Activated CD4-positive, alpha-beta memory T cell treated with anti-CD3 and anti-CD28 coated beads for 36 hours (primary cell): ENCODE data around the gene ICE1. TPM values are rescaled to one million over a fixed set of nuclear protein-coding genes. Genes with fewer than 3 reads are reported as not detected.
"Not testable (repeated sequence)": the region's sequence is repeated elsewhere in the genome, so short reads cannot be mapped to it uniquely, and the experiment has no call there.

ENCODE experiments used
- CTCF ChIA-PET: fragments of 350-600 bp; sonication (Branson Sonifier 250); formaldehyde crosslinking; loops from one replicate; lab custom pipeline; 2021; ENCODE audit warnings: antibody characterized with exemption, inconsistent platforms; lab: Charles Lee
- POLR2A ChIA-PET: fragments of 350-600 bp; sonication (Branson Sonifier 250); formaldehyde crosslinking; loops from one replicate; lab custom pipeline; 2021; ENCODE audit warnings: antibody characterized with exemption; lab: Charles Lee
- DNase-seq: peaks from one replicate; pipeline ENCODE4 v3.0.0-alpha.2; 2020
- H3K27ac Mint-ChIP-seq: one replicate; pipeline ENCODE4 v1.8.0; 2021; ENCODE audit warnings: mixed read lengths
- H3K27me3 Mint-ChIP-seq: one replicate; pipeline ENCODE4 v1.8.0; 2021; ENCODE audit warnings: mixed read lengths
- H3K36me3 Mint-ChIP-seq: one replicate; pipeline ENCODE4 v1.8.0; 2021; ENCODE audit warnings: mixed read lengths
- H3K4me1 Mint-ChIP-seq: one replicate; pipeline ENCODE4 v1.8.0; 2021; ENCODE audit warnings: low read depth, mixed read lengths
- H3K4me3 Mint-ChIP-seq: one replicate; pipeline ENCODE4 v1.8.0; 2021; ENCODE audit warnings: mild to moderate bottlenecking, mixed read lengths
- H3K9me3 Mint-ChIP-seq: one replicate; pipeline ENCODE4 v1.8.0; 2021; ENCODE audit warnings: mixed read lengths
- intact Hi-C: fragments of 100-400 bp; cut with micrococcal nuclease; formaldehyde crosslinking; loops from one replicate; pipeline ENCODE4 v1.15.1; 2023
- total RNA-seq, 2 experiments: library from RNA; stranded (reverse); gene quantifications; one replicate each; pipeline ENCODE4 v1.2.3, GENCODE V29; 2021

The ICE1 gene
- total RNA-seq, 2 experiments from 2014 or later = 25.5 to 26.0 TPM

GRCh38 chr5:5483880-5484598 lies 61.6 kb downstream of the ICE1 start:
- no peaks in the 10 kb centered on the region for H3K9me3 Mint-ChIP-seq
- H3K4me1 Mint-ChIP-seq = peaks cover 20% of the 10 kb centered on the region
- no peak overlapping the region for H3K4me3 Mint-ChIP-seq
- no peaks in the 10 kb centered on the region for H3K27me3 Mint-ChIP-seq
- DNase-seq = no peak
- POLR2A ChIA-PET = no interaction called here
- intact Hi-C loops = no loop called here
- H3K27ac Mint-ChIP-seq = no peak overlapping the region
- peaks cover 19% of the 10 kb centered on the region for H3K36me3 Mint-ChIP-seq
- CTCF ChIA-PET = interaction anchor here (0.9 kb wide), 1 partner anchor 8 kb away, joined by 3 read pairs; no protein-coding TSS in a partner anchor

GRCh38 chr5:5486122-5486521 lies 63.6 kb downstream of the ICE1 start:
- DNase-seq = no peak
- no peaks in the 10 kb centered on the region for H3K9me3 Mint-ChIP-seq
- no peak overlapping the region for H3K4me3 Mint-ChIP-seq
- peaks cover 4% of the 10 kb centered on the region for H3K4me1 Mint-ChIP-seq
- H3K27me3 Mint-ChIP-seq = no peaks in the 10 kb centered on the region
- POLR2A ChIA-PET = no interaction called here
- H3K27ac Mint-ChIP-seq = no peak overlapping the region
- peaks cover 19% of the 10 kb centered on the region for H3K36me3 Mint-ChIP-seq
- CTCF ChIA-PET = no interaction called here
- intact Hi-C loops = no loop called here

- intact Hi-C loops = no loop called here
- ChIA-PET POLR2A (interaction anchor here (1.1 kb wide), 1 partner anchor 9 kb away, joined by 3 read pairs; no protein-coding TSS in a partner anchor), CTCF (interaction anchor here (0.9 kb wide), 1 partner anchor 14 kb away, joined by 3 read pairs; no protein-coding TSS in a partner anchor)
- no peak for DNase-seq
- peaks cover 8% of the 10 kb centered on the region for H3K4me1 Mint-ChIP-seq
- H3K36me3 Mint-ChIP-seq = peaks cover 17% of the 10 kb centered on the region
- H3K4me3 Mint-ChIP-seq = no peak overlapping the region
- no peaks in the 10 kb centered on the region for H3K9me3 Mint-ChIP-seq
- H3K27me3 Mint-ChIP-seq = no peaks in the 10 kb centered on the region
- no peak overlapping the region for H3K27ac Mint-ChIP-seq
These were observed 65.3 kb downstream of the ICE1 start for GRCh38 chr5:5487585-5488360.

GRCh38 chr5:5490774-5491347 lies 68.4 kb downstream of the ICE1 start:
- ChIA-PET CTCF (interaction anchor here (0.5 kb wide), 1 partner anchor 1580 kb away, joined by 3 read pairs; no protein-coding TSS in a partner anchor), POLR2A (no interaction called here)
- Mint-ChIP-seq H3K36me3 (peaks cover 14% of the 10 kb centered on the region), H3K9me3 (no peaks in the 10 kb centered on the region), H3K27me3 (no peaks in the 10 kb centered on the region), H3K4me1 (peaks cover 14% of the 10 kb centered on the region), H3K27ac (no peak overlapping the region), H3K4me3 (no peak overlapping the region)
- no peak for DNase-seq
- intact Hi-C loops = loop anchor here (5.0 to 10.0 kb wide), 2 partner anchors 204 to 1086 kb away; no protein-coding TSS in a partner anchor

- intact Hi-C loops = loop anchor here (2.0 to 10.0 kb wide), 3 partner anchors 70 to 1085 kb away; partner anchors contain the start of gene ICE1
- ChIA-PET POLR2A (no interaction called here), CTCF (interaction anchor here (0.6 to 1.0 kb wide), 5 partner anchors 8 to 631 kb away, joined by 3 to 4 read pairs (median 3); no protein-coding TSS in a partner anchor)
- peaks cover 10% of the 10 kb centered on the region for H3K36me3 Mint-ChIP-seq
- H3K4me3 Mint-ChIP-seq = no peak overlapping the region
- H3K27me3 Mint-ChIP-seq = peaks cover 3% of the 10 kb centered on the region
- peak; percentile 40 for DNase-seq
- no peaks in the 10 kb centered on the region for H3K9me3 Mint-ChIP-seq
- H3K27ac Mint-ChIP-seq = no peak overlapping the region
- H3K4me1 Mint-ChIP-seq = peaks cover 14% of the 10 kb centered on the region
These were observed 69.8 kb downstream of the ICE1 start for GRCh38 chr5:5492087-5492933.

- H3K4me3 Mint-ChIP-seq, DNase-seq, H3K27ac Mint-ChIP-seq, POLR2A ChIA-PET, H3K9me3 Mint-ChIP-seq, CTCF ChIA-PET, H3K36me3 Mint-ChIP-seq, H3K27me3 Mint-ChIP-seq: not testable (repeated sequence)
- peaks cover 14% of the 10 kb centered on the region for H3K4me1 Mint-ChIP-seq
- intact Hi-C loops = loop anchor here (2.0 to 10.0 kb wide), 3 partner anchors 70 to 1084 kb away; partner anchors contain the start of gene ICE1
These were observed 70.4 kb downstream of the ICE1 start for GRCh38 chr5:5492934-5493271.

- Mint-ChIP-seq H3K27ac (no peak overlapping the region), H3K4me1 (peaks cover 14% of the 10 kb centered on the region), H3K9me3 (no peaks in the 10 kb centered on the region), H3K36me3 (peaks cover under 1% of the 10 kb centered on the region), H3K27me3 (peaks cover 11% of the 10 kb centered on the region), H3K4me3 (no peak overlapping the region)
- intact Hi-C loops = loop anchor here (5.0 to 10.0 kb wide), 2 partner anchors 200 to 1083 kb away; no protein-coding TSS in a partner anchor
- CTCF ChIA-PET = interaction anchor here (0.9 to 1.1 kb wide), 2 partner anchors 19 to 745 kb away, joined by 3 read pairs; no protein-coding TSS in a partner anchor
- DNase-seq = peak; percentile 84
- POLR2A ChIA-PET = no interaction called here
These were observed 72.3 kb downstream of the ICE1 start for GRCh38 chr5:5494489-5495402.

- peaks cover 18% of the 10 kb centered on the region for H3K27me3 Mint-ChIP-seq
- H3K36me3 Mint-ChIP-seq = no peaks in the 10 kb centered on the region
- ChIA-PET CTCF (interaction anchor here (0.7 to 1.2 kb wide), 2 partner anchors 185 to 438 kb away, joined by 3 read pairs; no protein-coding TSS in a partner anchor), POLR2A (no interaction called here)
- intact Hi-C loops = loop anchor here (10.0 kb wide), 1 partner anchor 198 kb away; no protein-coding TSS in a partner anchor
- H3K27ac Mint-ChIP-seq = no peak overlapping the region
- DNase-seq = peak; percentile 38
- H3K4me3 Mint-ChIP-seq = no peak overlapping the region
- peaks cover 11% of the 10 kb centered on the region for H3K4me1 Mint-ChIP-seq
- no peaks in the 10 kb centered on the region for H3K9me3 Mint-ChIP-seq
These were observed 74.8 kb downstream of the ICE1 start for GRCh38 chr5:5497152-5497788.

- H3K4me1 Mint-ChIP-seq = no peaks in the 10 kb centered on the region
- CTCF ChIA-PET = no interaction called here
- H3K27me3 Mint-ChIP-seq = peaks cover 32% of the 10 kb centered on the region
- POLR2A ChIA-PET = no interaction called here
- peaks cover 7% of the 10 kb centered on the region for H3K36me3 Mint-ChIP-seq
- intact Hi-C loops = loop anchor here (10.0 kb wide), 1 partner anchor 195 kb away; no protein-coding TSS in a partner anchor
- no peak overlapping the region for H3K27ac Mint-ChIP-seq
- H3K4me3 Mint-ChIP-seq = no peak overlapping the region
- H3K9me3 Mint-ChIP-seq = peaks cover 6% of the 10 kb centered on the region
- DNase-seq = no peak
These were observed 77.0 kb downstream of the ICE1 start for GRCh38 chr5:5499442-5499841.

- Mint-ChIP-seq H3K9me3 (peaks cover 6% of the 10 kb centered on the region), H3K4me3 (no peak overlapping the region)
- CTCF ChIA-PET = no interaction called here
These were observed 81.8 kb downstream of the ICE1 start for GRCh38 chr5:5504325-5504724.

More at GRCh38 chr5:5504325-5504724, 81.8 kb downstream of the ICE1 start:
- DNase-seq = no peak
- Mint-ChIP-seq H3K36me3 (peaks cover 11% of the 10 kb centered on the region), H3K27me3 (peaks cover 33% of the 10 kb centered on the region), H3K4me1 (no peaks in the 10 kb centered on the region), H3K27ac (no peak overlapping the region)
- intact Hi-C loops = no loop called here
- POLR2A ChIA-PET = no interaction called here
